ENCODE data around the gene ROM1.

The ROM1 gene

DNA sequence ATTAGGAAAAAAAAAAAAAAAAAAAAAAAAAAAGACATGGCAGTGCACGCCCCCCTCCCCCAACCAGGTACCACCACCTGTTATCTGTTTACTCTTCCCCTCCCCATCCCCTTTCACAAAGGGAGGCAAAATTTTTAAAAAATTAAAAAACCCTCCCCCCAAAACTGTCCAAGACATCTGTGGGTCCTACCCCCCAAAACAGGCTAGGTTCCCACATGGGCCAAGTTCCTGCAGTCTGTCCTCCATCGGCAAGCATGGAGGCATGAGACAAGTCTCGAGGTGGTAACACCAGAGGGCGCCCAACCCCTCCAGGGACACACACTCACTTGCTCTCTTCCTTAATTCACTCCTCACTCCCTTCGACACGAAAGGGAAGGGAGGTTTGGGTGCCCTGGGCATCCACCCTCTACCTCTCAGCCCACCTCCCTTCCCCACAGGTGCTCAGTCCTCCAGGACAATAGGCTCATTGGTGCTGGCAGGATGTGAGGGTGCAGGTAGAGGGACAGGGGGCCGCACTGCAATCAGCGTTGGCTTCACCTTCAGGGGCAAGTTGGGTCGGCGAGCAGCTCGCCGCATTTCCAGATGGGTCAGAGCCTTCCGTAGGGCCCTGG, 19.5 kb upstream of the ROM1 start:
- H4K20me1 ChIP-seq = peaks cover 0 to 51% (median 38%) of the 10 kb centered on the region in 11 experiments; a peak in 17 of 22 replicates
- H3K27ac ChIP-seq = peak overlapping the region in 7 of 11 experiments; percentile 35 to 95 (median 92); a peak in 10 of 22 replicates
- H3K9me3 ChIP-seq (replicated peaks in 1 of 11) = no peaks in the 10 kb centered on the region
- H3K9ac ChIP-seq = peak overlapping the region in 8 of 11 experiments; percentile 4 to 97 (median 91); a peak in 9 of 22 replicates
- no peaks in the 10 kb centered on the region for H3K27me3 ChIP-seq
- H3K4me2 ChIP-seq = peak overlapping the region; percentile 88 to 97 (median 93)
- H3K4me1 ChIP-seq = peaks cover 53 to 65% (median 59%) of the 10 kb centered on the region in 10 experiments
- H3K4me3 ChIP-seq = peak overlapping the region in 2 of 10 experiments; percentile 80 to 84; a peak in 1 of 20 replicates
- H3K36me3 ChIP-seq = peaks cover 55 to 69% (median 67%) of the 10 kb centered on the region in 11 experiments
- TF ChIP-seq Cebpa-rat (IDR thresholded peaks at IDR 0.05) = no peak

DNA sequence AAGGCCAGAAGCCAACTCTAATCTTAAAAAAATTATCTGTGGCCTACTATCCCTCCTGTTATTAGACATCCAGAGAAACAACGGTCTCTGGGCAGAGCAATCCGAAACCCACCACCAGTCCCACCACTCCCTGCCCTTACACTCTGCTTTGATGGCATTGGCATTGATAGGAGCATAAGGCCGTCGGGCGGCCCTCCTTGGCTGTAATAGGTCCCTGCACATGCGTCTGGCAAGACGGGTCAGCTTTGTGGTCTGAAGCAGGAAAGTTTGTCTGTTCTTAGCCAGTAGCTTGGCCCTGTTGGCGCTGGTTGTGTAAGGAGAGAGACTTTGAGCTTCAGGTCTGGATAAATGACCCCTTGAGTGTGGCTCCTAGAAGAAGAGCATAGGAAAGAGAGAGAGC, 17.9 kb upstream of the ROM1 start:
- Histone ChIP-seq H3K27me3 (no peaks in the 10 kb centered on the region), H3K4me1 (peaks cover 53 to 62% (median 59%) of the 10 kb centered on the region in 10 experiments), H3K27ac (peak overlapping the region in 3 of 11 experiments; percentile 10 to 40 (median 16); a peak in 3 of 22 replicates), H3K36me3 (peaks cover 49 to 72% (median 70%) of the 10 kb centered on the region in 11 experiments), H3K4me3 (no peak overlapping the region), H3K9ac (peak overlapping the region in 10 of 11 experiments; percentile 27 to 100 (median 44); a peak in 12 of 22 replicates), H3K9me3 (replicated peaks in 1 of 11) (no peaks in the 10 kb centered on the region), H3K4me2 (no peak overlapping the region), H4K20me1 (peaks cover 0 to 59% (median 42%) of the 10 kb centered on the region in 11 experiments; a peak in 17 of 22 replicates)
- TF ChIP-seq Cebpa-rat (IDR thresholded peaks at IDR 0.05) = no peak

GRCh38 chr11:62599069-62599696, 13.9 kb upstream of the ROM1 start:
- H3K4me3 ChIP-seq = peak overlapping the region; percentile 90 to 100 (median 98)
- H3K4me1 ChIP-seq = peaks cover 37 to 55% (median 48%) of the 10 kb centered on the region in 10 experiments
- peak overlapping the region; percentile 61 to 100 (median 99); a peak in 21 of 22 replicates for H3K27ac ChIP-seq
- H3K9ac ChIP-seq = peak overlapping the region; percentile 97 to 100 (median 99)
- no peaks in the 10 kb centered on the region for H3K27me3 ChIP-seq
- no peak for TF ChIP-seq Cebpa-rat (IDR thresholded peaks at IDR 0.05)
- peak overlapping the region; percentile 88 to 100 (median 98) for H3K4me2 ChIP-seq
- H3K36me3 ChIP-seq = peaks cover 49 to 72% (median 64%) of the 10 kb centered on the region in 11 experiments
- H4K20me1 ChIP-seq = peaks cover 0 to 60% (median 42%) of the 10 kb centered on the region in 11 experiments; a peak in 18 of 22 replicates
- H3K9me3 ChIP-seq (replicated peaks in 1 of 11) = no peaks in the 10 kb centered on the region

DNA sequence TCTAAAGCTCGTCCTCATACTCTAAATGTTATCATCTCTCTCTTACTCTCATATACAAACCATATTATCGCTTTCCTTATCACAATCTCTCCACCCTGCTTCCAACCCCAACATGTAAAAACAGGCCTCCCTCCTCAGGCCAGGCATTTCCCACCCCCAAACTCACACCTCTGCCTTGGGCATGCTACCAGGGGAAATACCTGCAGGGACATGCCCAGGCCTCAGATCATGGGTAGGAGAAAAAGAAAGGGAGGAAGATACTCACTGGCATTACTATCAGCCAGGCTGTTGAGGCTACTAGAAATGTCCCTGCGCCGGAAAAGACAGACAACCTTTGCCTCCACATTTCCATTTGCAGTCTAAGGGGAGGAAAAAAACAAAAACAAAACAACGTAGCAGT, 13.2 kb upstream of the ROM1 start:
- Histone ChIP-seq H4K20me1 (peaks cover 0 to 57% (median 39%) of the 10 kb centered on the region in 11 experiments; a peak in 18 of 22 replicates), H3K36me3 (peaks cover 44 to 72% (median 61%) of the 10 kb centered on the region in 11 experiments), H3K9ac (peak overlapping the region; percentile 97 to 100 (median 99)), H3K9me3 (replicated peaks in 1 of 11) (no peaks in the 10 kb centered on the region), H3K4me2 (peak overlapping the region; percentile 88 to 100 (median 98)), H3K4me1 (peaks cover 43 to 60% (median 52%) of the 10 kb centered on the region in 10 experiments), H3K4me3 (peak overlapping the region; percentile 90 to 100 (median 98)), H3K27me3 (no peaks in the 10 kb centered on the region), H3K27ac (peak overlapping the region; percentile 61 to 100 (median 99); a peak in 21 of 22 replicates)
- no peak for TF ChIP-seq Cebpa-rat (IDR thresholded peaks at IDR 0.05)

- Histone ChIP-seq H3K27me3 (no peaks in the 10 kb centered on the region), H3K4me2 (peak overlapping the region; percentile 88 to 100 (median 98)), H3K9ac (peak overlapping the region; percentile 97 to 100 (median 99)), H3K9me3 (replicated peaks in 1 of 11) (no peaks in the 10 kb centered on the region), H3K4me1 (peaks cover 46 to 66% (median 58%) of the 10 kb centered on the region in 10 experiments), H3K36me3 (peaks cover 44 to 72% (median 61%) of the 10 kb centered on the region in 11 experiments), H4K20me1 (peaks cover 0 to 51% (median 34%) of the 10 kb centered on the region in 11 experiments; a peak in 18 of 22 replicates), H3K27ac (peak overlapping the region; percentile 86 to 100 (median 99)), H3K4me3 (peak overlapping the region; percentile 90 to 100 (median 98))
- TF ChIP-seq Cebpa-rat (IDR thresholded peaks at IDR 0.05) = no peak
These were observed 12.5 kb upstream of the ROM1 start for GRCh38 chr11:62600367-62601121.

DNA sequence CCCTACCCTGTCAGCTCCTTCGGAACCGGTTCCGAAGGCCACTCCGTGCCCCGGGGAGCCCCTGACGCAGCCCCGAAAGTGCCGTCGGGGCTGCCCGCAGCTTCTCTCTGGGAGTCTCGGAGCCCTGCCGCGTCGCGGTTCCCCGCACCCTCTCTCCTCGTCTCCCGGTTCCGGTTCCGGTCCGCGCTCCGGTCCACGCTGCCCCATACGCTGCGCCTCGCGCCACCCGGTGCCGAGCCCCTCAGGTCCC, 12.0 kb upstream of the ROM1 start:
- Histone ChIP-seq H3K36me3 (peaks cover 44 to 72% (median 61%) of the 10 kb centered on the region in 11 experiments), H3K4me2 (peak overlapping the region; percentile 88 to 100 (median 98)), H3K27ac (peak overlapping the region; percentile 86 to 100 (median 99)), H3K9ac (peak overlapping the region; percentile 97 to 100 (median 99)), H3K4me3 (peak overlapping the region; percentile 90 to 100 (median 98)), H3K27me3 (no peaks in the 10 kb centered on the region), H3K9me3 (replicated peaks in 1 of 11) (no peaks in the 10 kb centered on the region), H4K20me1 (peaks cover 0 to 46% (median 29%) of the 10 kb centered on the region in 11 experiments; a peak in 18 of 22 replicates), H3K4me1 (peaks cover 46 to 71% (median 61%) of the 10 kb centered on the region in 10 experiments)
- TF ChIP-seq Cebpa-rat (IDR thresholded peaks at IDR 0.05) = no peak

GRCh38 chr11:62601372-62602140, 11.5 kb upstream of the ROM1 start, which contains the start of gene MTA2:
Gene MTA2, minus strand, starts transcription at chr11:62601865. Its CDS starts 415 bp downstream, at chr11:62601450.
- Histone ChIP-seq H3K36me3 (peaks cover 43 to 71% (median 59%) of the 10 kb centered on the region in 11 experiments), H3K27ac (peak within 1 kb of the TSS; percentile 86 to 100 (median 99)), H3K4me1 (peaks cover 46 to 72% (median 60%) of the 10 kb centered on the region in 10 experiments), H3K9ac (peak within 1 kb of the TSS; percentile 97 to 100 (median 99)), H3K9me3 (replicated peaks in 1 of 11) (no peaks in the 10 kb centered on the region), H3K4me2 (peak within 1 kb of the TSS; percentile 95 to 100 (median 98)), H3K4me3 (peak within 1 kb of the TSS; percentile 90 to 100 (median 98)), H4K20me1 (peaks cover 0 to 42% (median 24%) of the 10 kb centered on the region in 11 experiments; a peak in 18 of 22 replicates), H3K27me3 (no peaks in the 10 kb centered on the region)
- no peak for TF ChIP-seq Cebpa-rat (IDR thresholded peaks at IDR 0.05)

Data from BLaER1 treated with 17β-estradiol and CSF1 and Interleukin-3, amounts not matched to agents 10 nM and 100 nM (cell line).